ENCODE data around the gene PHF2.

GRCh38 chr9:93536167-93536566 lies 40.2 kb upstream of the PHF2 start:
- TF ChIP-seq CTCF (tag by site-specific recombination; IDR thresholded peaks at IDR 0.05) (no peak), PRDM1 (tag by site-specific recombination; IDR thresholded peaks at IDR 0.05) (no peak), ZEB2 (tag by site-specific recombination; IDR thresholded peaks at IDR 0.05) (no peak), ATF2 (tag by site-specific recombination; IDR thresholded peaks at IDR 0.05; ENCODE audit: low read depth) (no peak), ZNF580 (tag by site-specific recombination; IDR thresholded peaks at IDR 0.05) (no peak), ZBTB8A (tag by site-specific recombination; IDR thresholded peaks at IDR 0.05) (no peak)

Measured in HEK293 (cell line).